Measurements from ENCODE around the gene LYPD6B.

DNA sequence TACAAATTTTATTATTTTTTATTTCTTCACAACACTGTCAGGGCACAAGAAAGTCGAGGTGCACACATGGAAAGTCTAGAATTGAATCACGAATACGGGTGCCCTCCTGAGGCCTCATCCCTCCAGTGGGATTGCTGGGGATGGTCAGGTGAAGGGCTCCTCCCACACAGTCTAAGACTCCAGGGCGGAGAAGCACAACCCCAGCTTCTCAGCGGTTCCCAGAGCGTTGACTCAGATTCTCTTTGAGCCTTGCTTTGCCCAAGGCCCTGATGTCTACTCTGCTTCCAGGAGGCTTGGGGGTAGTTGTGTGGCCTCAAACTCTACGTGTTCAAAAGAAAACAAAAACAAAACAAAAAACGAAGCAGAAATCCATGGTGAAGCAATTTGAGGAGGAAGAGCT lies 108.4 kb downstream of the LYPD6B start:
- TF ChIP-seq, protein P1, sequence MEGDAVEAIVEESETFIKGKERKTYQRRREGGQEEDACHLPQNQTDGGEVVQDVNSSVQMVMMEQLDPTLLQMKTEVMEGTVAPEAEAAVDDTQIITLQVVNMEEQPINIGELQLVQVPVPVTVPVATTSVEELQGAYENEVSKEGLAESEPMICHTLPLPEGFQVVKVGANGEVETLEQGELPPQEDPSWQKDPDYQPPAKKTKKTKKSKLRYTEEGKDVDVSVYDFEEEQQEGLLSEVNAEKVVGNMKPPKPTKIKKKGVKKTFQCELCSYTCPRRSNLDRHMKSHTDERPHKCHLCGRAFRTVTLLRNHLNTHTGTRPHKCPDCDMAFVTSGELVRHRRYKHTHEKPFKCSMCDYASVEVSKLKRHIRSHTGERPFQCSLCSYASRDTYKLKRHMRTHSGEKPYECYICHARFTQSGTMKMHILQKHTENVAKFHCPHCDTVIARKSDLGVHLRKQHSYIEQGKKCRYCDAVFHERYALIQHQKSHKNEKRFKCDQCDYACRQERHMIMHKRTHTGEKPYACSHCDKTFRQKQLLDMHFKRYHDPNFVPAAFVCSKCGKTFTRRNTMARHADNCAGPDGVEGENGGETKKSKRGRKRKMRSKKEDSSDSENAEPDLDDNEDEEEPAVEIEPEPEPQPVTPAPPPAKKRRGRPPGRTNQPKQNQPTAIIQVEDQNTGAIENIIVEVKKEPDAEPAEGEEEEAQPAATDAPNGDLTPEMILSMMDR (IDR thresholded peaks at IDR 0.05) = no peak
- no peak for TF ChIP-seq POLR2A (IDR thresholded peaks at IDR 0.05)

All from lower leg skin (tissue), 3 donors.